Stomach (tissue), 9 donors: ENCODE results near the gene ZNF230. TPM values are rescaled to one million over a fixed set of nuclear protein-coding genes. Genes with fewer than 3 reads are reported as not detected.

Experiments used
- DNase-seq, 2 donors: peaks; one replicate each; pipeline versions ENCODE4 v3.0.0 to v3.0.0-alpha.2; 2013 to 2019
- H3K27ac ChIP-seq, 5 donors: fragments of 200-600 bp in 4 of 5; sonication (generic) in 4 of 5; one replicate each; pipeline ENCODE4 v1.5.1; 2013 to 2019; ENCODE audit warnings: mild to moderate bottlenecking in 1 of 5, moderate library complexity in 1 of 5
- H3K27me3 ChIP-seq, 3 donors: fragments of 200-600 bp; sonication (generic); one replicate each; pipeline ENCODE4 v1.5.1; 2017 to 2019; ENCODE audit warnings: mixed run types in 1 of 3
- H3K36me3 ChIP-seq, 4 donors: fragments of 200-600 bp; sonication (generic); 1 replicate in 3 of 4; 2 replicates in 1 of 4; pipeline ENCODE4 v1.5.1; 2016 to 2019
- H3K4me1 ChIP-seq, 4 donors: fragments of 200-600 bp; sonication (generic); one replicate each; pipeline ENCODE4 v1.5.1; 2016 to 2019
- H3K4me3 ChIP-seq, 4 donors: fragments of 200-600 bp; sonication (generic) in 3 of 4; one replicate each; pipeline ENCODE4 v1.5.1; 2016 to 2019; ENCODE audit warnings: mild to moderate bottlenecking in 1 of 4
- H3K9me3 ChIP-seq, 4 donors: fragments of 200-600 bp; sonication (generic); one replicate each; pipeline ENCODE4 v1.5.1; 2016 to 2019
- EP300 ChIP-seq: sonication (generic); formaldehyde crosslinking; IDR thresholded peaks from one replicate; pipeline ENCODE4 v1.6.1; 2017; ENCODE audit warnings: antibody characterized with exemption
- POLR2A ChIP-seq, 4 donors: fragments of 450-650 bp; IDR thresholded peaks; one replicate each; pipeline ENCODE4 v1.6.1; 2016; ENCODE audit warnings: antibody characterized with exemption in 4 of 4, control low read depth in 2 of 4, mild to moderate bottlenecking in 1 of 4, moderate library complexity in 1 of 4
- POLR2AphosphoS5 ChIP-seq, 3 donors: sonication (generic); formaldehyde crosslinking; IDR thresholded peaks; one replicate each; pipeline ENCODE4 v1.6.1; 2016; ENCODE audit warnings: antibody characterized with exemption in 3 of 3
- WGBS, 5 donors: extraction: QIAGEN DNeasy Blood & Tissue Kit in 3 of 5; methylation state at CpG; one replicate each; pipeline versions ENCODE4 v1.1.5 to v1.1.7; 2013 to 2018; 5-methylcytosine and 5-hydroxymethylcytosine counted together
- intact Hi-C: fragments of 100-400 bp; cut with DNase I; formaldehyde crosslinking; loops from one replicate; pipeline ENCODE4 v1.15.1; 2023; ENCODE audit warnings: low total_unique reads
- polyA plus RNA-seq, 3 donors: library from polyadenylated mRNA; stranded (reverse); fragments of 200-250 nt; gene quantifications; one replicate each; pipeline ENCODE4 v1.2.3, GENCODE V29; 2013
- small RNA-seq, 4 donors: library from RNA; depleted of rRNA; stranded (forward); fragments of <200 nt; gene quantifications; one replicate each; pipeline ENCODE3, GENCODE V24; 2016
- total RNA-seq, 5 donors: library from RNA; depleted of rRNA; stranded (reverse); fragments of >200 nt; gene quantifications; one replicate each; pipeline versions ENCODE4 v1.1.0 to v1.2.3, GENCODE V29; 2014 to 2016
- TF ChIP-seq, protein P1 (sequence below), 7 experiments: fragments of 450-650 bp in 4 of 7; fragments of 200-600 bp in 3 of 7; sonication (generic) in 3 of 7; IDR thresholded peaks; one replicate each; pipeline ENCODE4 v1.5.1; 2016 to 2019; ENCODE audit warnings: antibody characterized with exemption in 7 of 7, control low read depth in 2 of 7, mild to moderate bottlenecking in 1 of 7
- donor health status: healthy with polysubstance abuse.
- donor health status: Bipolar disorder and iron deficiency.
- donor health status: healthy.

The ZNF230 gene
- total and polyA plus RNA-seq, 8 donors = 1.1 to 16.1 (median 2.1) TPM; not detected in 1

DNA sequence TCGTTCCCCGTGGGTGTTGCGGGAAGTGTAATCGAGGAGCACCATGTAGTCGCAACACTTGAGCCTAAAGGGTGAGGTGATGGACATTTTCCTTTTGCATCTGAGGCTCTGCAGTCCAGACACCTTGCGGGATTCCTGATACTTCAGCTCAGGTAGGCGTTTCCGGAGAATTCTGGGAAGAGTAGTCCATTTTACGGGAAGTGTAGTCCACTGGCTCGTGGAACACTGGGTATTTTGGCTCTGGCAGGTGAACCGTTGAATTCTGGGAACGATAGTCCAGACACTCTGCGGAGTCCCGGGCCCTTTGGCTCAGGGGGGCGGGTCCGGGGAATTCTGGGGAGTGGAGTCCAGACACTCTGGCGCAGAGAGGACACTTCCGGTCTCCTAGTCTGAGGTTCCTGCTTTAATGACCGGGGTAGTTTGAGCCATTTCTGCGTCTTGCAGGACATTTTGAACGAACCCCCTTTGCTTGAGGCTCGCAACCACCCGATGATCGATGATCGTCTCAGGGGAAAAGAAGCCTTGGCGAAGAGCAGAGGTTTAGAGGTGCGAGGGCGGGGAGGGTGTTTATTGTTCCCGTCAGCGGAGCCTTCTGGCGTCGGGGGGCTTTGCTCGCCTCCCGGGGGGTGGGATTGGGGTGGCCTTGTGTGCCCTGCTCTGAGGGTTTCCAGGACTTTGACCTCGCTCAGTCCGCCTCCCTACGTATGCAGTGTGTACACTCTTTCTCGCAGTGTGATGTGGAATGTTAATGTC, 49.1 kb downstream of the ZNF230 start, which contains the start of gene ZNF223:
Gene ZNF223 (plus strand): TSS at position 387 of the 753 bp plus-strand sequence. CDS start 3,141 bp downstream, outside the sequence.
- Histone ChIP-seq H3K4me3 (peak within 1 kb of the TSS; percentile 67 to 79 (median 69)), H3K9me3 (peaks cover 0 to 26% (median 13%) of the 10 kb centered on the region in 4 donors), H3K36me3 (peaks cover 4 to 22% (median 19%) of the 10 kb centered on the region in 4 donors), H3K27me3 (peaks cover 0 to 29% (median 0%) of the 10 kb centered on the region in 3 donors), H3K27ac (peak within 1 kb of the TSS; percentile 71 to 82 (median 78)), H3K4me1 (peaks cover 7 to 23% (median 18%) of the 10 kb centered on the region in 4 donors)
- intact Hi-C loops = no loop called here
- TF ChIP-seq EP300 (peak; percentile 38), POLR2A (IDR thresholded peaks at IDR 0.05) (no peak), POLR2AphosphoS5 (IDR thresholded peaks at IDR 0.05) (peak; percentile 76 to 93 (median 90))
- TF ChIP-seq, protein P1, sequence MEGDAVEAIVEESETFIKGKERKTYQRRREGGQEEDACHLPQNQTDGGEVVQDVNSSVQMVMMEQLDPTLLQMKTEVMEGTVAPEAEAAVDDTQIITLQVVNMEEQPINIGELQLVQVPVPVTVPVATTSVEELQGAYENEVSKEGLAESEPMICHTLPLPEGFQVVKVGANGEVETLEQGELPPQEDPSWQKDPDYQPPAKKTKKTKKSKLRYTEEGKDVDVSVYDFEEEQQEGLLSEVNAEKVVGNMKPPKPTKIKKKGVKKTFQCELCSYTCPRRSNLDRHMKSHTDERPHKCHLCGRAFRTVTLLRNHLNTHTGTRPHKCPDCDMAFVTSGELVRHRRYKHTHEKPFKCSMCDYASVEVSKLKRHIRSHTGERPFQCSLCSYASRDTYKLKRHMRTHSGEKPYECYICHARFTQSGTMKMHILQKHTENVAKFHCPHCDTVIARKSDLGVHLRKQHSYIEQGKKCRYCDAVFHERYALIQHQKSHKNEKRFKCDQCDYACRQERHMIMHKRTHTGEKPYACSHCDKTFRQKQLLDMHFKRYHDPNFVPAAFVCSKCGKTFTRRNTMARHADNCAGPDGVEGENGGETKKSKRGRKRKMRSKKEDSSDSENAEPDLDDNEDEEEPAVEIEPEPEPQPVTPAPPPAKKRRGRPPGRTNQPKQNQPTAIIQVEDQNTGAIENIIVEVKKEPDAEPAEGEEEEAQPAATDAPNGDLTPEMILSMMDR (IDR thresholded peaks at IDR 0.05) = no peak
- 1 to 3% (median 2%) methylated on average over 32 to 38 of the region's 38 CpGs for WGBS, 5 donors
- peak; percentile 95 to 98 for DNase-seq

DNA sequence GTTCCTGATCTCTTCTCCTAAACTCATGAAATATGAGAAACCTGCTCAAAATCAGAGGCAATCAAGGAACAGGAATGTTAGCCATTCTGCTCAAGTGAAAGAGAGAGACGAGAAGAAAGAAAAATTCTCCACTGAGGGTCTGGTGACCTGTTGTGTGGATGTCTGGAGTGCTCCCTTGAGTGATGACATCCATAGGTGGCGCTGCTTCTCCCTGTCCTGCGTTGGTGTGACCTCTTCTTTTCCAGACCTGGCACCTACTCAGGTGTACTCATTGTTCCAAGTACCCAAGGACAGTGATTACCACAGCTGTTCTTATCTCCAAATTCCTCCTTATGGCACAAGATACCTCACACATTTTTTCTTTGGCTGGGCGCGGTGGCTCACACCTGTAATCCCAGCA, 53.1 kb downstream of the ZNF230 start:
- no peak for TF ChIP-seq POLR2A (IDR thresholded peaks at IDR 0.05)
- TF ChIP-seq EP300 = no peak
- TF ChIP-seq, protein P1 (IDR thresholded peaks at IDR 0.05) = no peak
- TF ChIP-seq POLR2AphosphoS5 (IDR thresholded peaks at IDR 0.05) = no peak

DNA sequence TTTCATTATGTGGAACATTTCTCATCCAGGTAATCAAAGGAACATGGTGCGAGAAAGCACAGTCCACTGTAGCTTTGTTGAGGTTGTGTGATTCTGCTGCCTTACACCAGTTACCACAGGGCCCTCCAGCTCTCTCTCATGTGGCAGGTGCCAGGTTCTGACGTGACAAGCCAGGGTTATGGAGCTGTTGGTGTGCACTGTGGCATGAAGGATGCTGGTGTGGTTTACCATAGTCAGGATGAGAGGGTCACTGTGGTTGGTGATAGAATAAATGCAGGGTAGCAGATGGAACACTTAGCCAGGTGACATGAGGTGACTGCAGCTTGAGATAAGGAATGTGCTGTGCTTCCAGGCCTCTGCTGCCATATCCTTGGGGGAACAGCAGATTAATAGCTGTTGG, 56.5 kb downstream of the ZNF230 start:
- Histone ChIP-seq H3K36me3 (peaks cover 36 to 96% (median 91%) of the 10 kb centered on the region in 4 donors), H3K4me1 (no peaks in the 10 kb centered on the region)
- WGBS, 5 donors = 85 to 97% (median 94%) methylated on average over 2 of the region's 2 CpGs

More for the DNA sequence above, 53.1 kb downstream of the ZNF230 start:
- WGBS, 5 donors = 95 to 98% (median 96%) methylated on average over 5 of the region's 5 CpGs
- no peak for DNase-seq
- H3K4me3 ChIP-seq = no peak overlapping the region
- H3K9me3 ChIP-seq = peaks cover 0 to 49% (median 15%) of the 10 kb centered on the region in 4 donors
- peaks cover 4 to 20% (median 16%) of the 10 kb centered on the region in 4 donors for H3K4me1 ChIP-seq
- peaks cover 0 to under 1% (median 0%) of the 10 kb centered on the region in 3 donors for H3K27me3 ChIP-seq
- intact Hi-C loops = no loop called here
- H3K27ac ChIP-seq = no peak overlapping the region
- peaks cover 13 to 62% (median 57%) of the 10 kb centered on the region in 4 donors for H3K36me3 ChIP-seq

DNA sequence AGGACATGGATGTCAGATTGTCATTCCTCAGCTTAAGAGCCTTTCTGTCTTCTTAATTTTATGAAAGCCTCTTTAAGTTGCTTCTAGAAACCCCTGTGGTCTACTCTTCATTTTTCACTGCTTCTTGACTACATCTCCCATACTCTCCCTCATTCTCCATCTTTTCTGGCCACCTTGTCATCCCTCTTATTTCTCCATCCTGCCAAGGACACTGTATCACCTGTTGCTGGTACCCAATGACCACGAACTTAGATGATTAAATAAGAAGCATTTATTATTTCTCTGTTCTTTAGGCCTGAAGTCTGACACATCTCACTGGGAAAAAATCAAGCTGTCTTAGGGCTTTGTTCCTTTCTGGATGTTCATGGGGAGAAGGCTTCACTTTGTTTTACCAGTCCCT, 58.3 kb downstream of the ZNF230 start:
- TF ChIP-seq POLR2AphosphoS5 (IDR thresholded peaks at IDR 0.05) (no peak), POLR2A (IDR thresholded peaks at IDR 0.05) (no peak)
- H3K4me1 ChIP-seq = no peaks in the 10 kb centered on the region
- no peak overlapping the region for H3K4me3 ChIP-seq
- peaks cover 46 to 97% (median 94%) of the 10 kb centered on the region in 4 donors for H3K36me3 ChIP-seq
- 90 to 97% (median 91%) methylated on average over 1 of the region's 1 CpG for WGBS, 5 donors
- no peaks in the 10 kb centered on the region for H3K27me3 ChIP-seq
- H3K27ac ChIP-seq = no peak overlapping the region
- intact Hi-C loops = no loop called here
- H3K9me3 ChIP-seq = peaks cover 5 to 74% (median 45%) of the 10 kb centered on the region in 4 donors
- DNase-seq = no peak

More for the DNA sequence above, 56.5 kb downstream of the ZNF230 start:
- no peak for TF ChIP-seq POLR2AphosphoS5 (IDR thresholded peaks at IDR 0.05)
- TF ChIP-seq, protein P1 (IDR thresholded peaks at IDR 0.05) = no peak
- no peak for TF ChIP-seq POLR2A (IDR thresholded peaks at IDR 0.05)
- Histone ChIP-seq H3K9me3 (peaks cover 0 to 73% (median 35%) of the 10 kb centered on the region in 4 donors), H3K4me3 (no peak overlapping the region), H3K27me3 (no peaks in the 10 kb centered on the region), H3K27ac (no peak overlapping the region)
- no peak for DNase-seq
- intact Hi-C loops = no loop called here

Small RNA genes lying within 50 kb of the gene (small RNA-seq; reads per million reads assigned to genes)
- gene AC006213.5 = 0 reads per million in 4 donors

Other genes with a start within 250 kb of the ZNF230 start
- 10 to 100 TPM in 3 of 5 donors, 1 to 10 TPM in 2; 3.5 to 59.4 (median 11.3) TPM for gene SMG9, start 248.0 kb upstream of the ZNF230 start, total RNA-seq
- 10 to 100 TPM; 11.8 to 27.9 (median 22.1) TPM for gene SMG9, start 248.0 kb upstream of the ZNF230 start, polyA plus RNA-seq
- gene KCNN4, start 222.0 kb upstream of the ZNF230 start, total RNA-seq = 100 to 1,000 TPM in 1 of 5 donors, 10 to 100 TPM in 3, 1 to 10 TPM in 1; 3.1 to 222 (median 32.7) TPM
- gene KCNN4, start 222.0 kb upstream of the ZNF230 start, polyA plus RNA-seq = 10 to 100 TPM in 1 of 3 donors, 1 to 10 TPM in 2; 7.6 to 22.4 (median 8.6) TPM
- under 1 TPM in 1 of 5 donors, not detected in 4; 0.43 TPM for gene LYPD5, start 200.5 kb upstream of the ZNF230 start, total RNA-seq
- 1 to 10 TPM in 2 of 3 donors, under 1 TPM in 1; 0.61 to 3.9 (median 2.6) TPM for gene LYPD5, start 200.5 kb upstream of the ZNF230 start, polyA plus RNA-seq
- gene ZNF283, start 175.6 kb upstream of the ZNF230 start, total RNA-seq = 10 to 100 TPM in 2 of 5 donors, 1 to 10 TPM in 2, not detected in 1; 4.2 to 46.6 (median 7.8) TPM
- gene ZNF283, start 175.6 kb upstream of the ZNF230 start, polyA plus RNA-seq = 1 to 10 TPM in 2 of 3 donors, under 1 TPM in 1; 0.61 to 2.2 (median 1.3) TPM
- gene ZNF404, start 119.0 kb upstream of the ZNF230 start, total RNA-seq = 1 to 10 TPM in 1 of 5 donors, under 1 TPM in 1, not detected in 3; 0.29 to 1.3 TPM
- 1 to 10 TPM in 1 of 3 donors, under 1 TPM in 2; 0.61 to 5.8 (median 0.93) TPM for gene ZNF404, start 119.0 kb upstream of the ZNF230 start, polyA plus RNA-seq
- gene ZNF45, start 67.7 kb upstream of the ZNF230 start, total RNA-seq = 10 to 100 TPM in 1 of 5 donors, 1 to 10 TPM in 3, under 1 TPM in 1; 0.89 to 17.1 (median 8.1) TPM
- 1 to 10 TPM; 3.3 to 4.9 (median 3.7) TPM for gene ZNF45, start 67.7 kb upstream of the ZNF230 start, polyA plus RNA-seq
- gene ZNF221, start 51.7 kb upstream of the ZNF230 start, total RNA-seq = 10 to 100 TPM in 1 of 5 donors, 1 to 10 TPM in 3, not detected in 1; 1.4 to 12.1 (median 7.0) TPM
- gene ZNF221, start 51.7 kb upstream of the ZNF230 start, polyA plus RNA-seq = under 1 TPM; 0.31 to 0.76 (median 0.40) TPM
- gene ZNF155, start 18.8 kb upstream of the ZNF230 start, total RNA-seq = 1 to 10 TPM in 4 of 5 donors, not detected in 1; 4.2 to 9.4 (median 5.1) TPM
- gene ZNF155, start 18.8 kb upstream of the ZNF230 start, polyA plus RNA-seq = 1 to 10 TPM; 3.7 to 4.7 (median 3.8) TPM
- gene ZNF222, start 22.4 kb downstream of the ZNF230 start, total RNA-seq = 1 to 10 TPM in 2 of 5 donors, not detected in 3; 2.2 to 6.1 TPM
- 1 to 10 TPM; 1.1 to 2.8 (median 1.7) TPM for gene ZNF222, start 22.4 kb downstream of the ZNF230 start, polyA plus RNA-seq
- gene ZNF223, start 49.1 kb downstream of the ZNF230 start, total RNA-seq = 1 to 10 TPM in 2 of 5 donors, not detected in 3; 8.0 to 8.1 TPM
- gene ZNF223, start 49.1 kb downstream of the ZNF230 start, polyA plus RNA-seq = 1 to 10 TPM; 1.2 to 8.6 (median 2.9) TPM
- gene ZNF284, start 69.2 kb downstream of the ZNF230 start, total RNA-seq = 1 to 10 TPM in 3 of 5 donors, under 1 TPM in 1, not detected in 1; 0.29 to 7.6 (median 3.9) TPM
- under 1 TPM; 0.15 to 0.68 (median 0.37) TPM for gene ZNF284, start 69.2 kb downstream of the ZNF230 start, polyA plus RNA-seq
- gene ZNF224, start 91.4 kb downstream of the ZNF230 start, total RNA-seq = 10 to 100 TPM; 14.6 to 54.0 (median 19.2) TPM
- 10 to 100 TPM in 1 of 3 donors, 1 to 10 TPM in 2; 6.9 to 13.6 (median 9.9) TPM for gene ZNF224, start 91.4 kb downstream of the ZNF230 start, polyA plus RNA-seq
- gene ZNF225, start 110.4 kb downstream of the ZNF230 start, total RNA-seq = 1 to 10 TPM in 4 of 5 donors, under 1 TPM in 1; 0.29 to 8.3 (median 2.7) TPM
- gene ZNF225, start 110.4 kb downstream of the ZNF230 start, polyA plus RNA-seq = 1 to 10 TPM in 2 of 3 donors, under 1 TPM in 1; 1.00 to 1.8 (median 1.2) TPM
- gene ZNF234, start 138.6 kb downstream of the ZNF230 start, total RNA-seq = 10 to 100 TPM in 1 of 5 donors, 1 to 10 TPM in 3, under 1 TPM in 1; 0.58 to 11.6 (median 3.8) TPM
- 1 to 10 TPM; 1.6 to 1.7 (median 1.6) TPM for gene ZNF234, start 138.6 kb downstream of the ZNF230 start, polyA plus RNA-seq
- 10 to 100 TPM in 3 of 5 donors, 1 to 10 TPM in 2; 9.3 to 49.2 (median 25.8) TPM for gene ZNF226, start 162.1 kb downstream of the ZNF230 start, total RNA-seq
- gene ZNF226, start 162.1 kb downstream of the ZNF230 start, polyA plus RNA-seq = 10 to 100 TPM; 11.7 to 21.4 (median 14.9) TPM
- gene ZNF227, start 209.6 kb downstream of the ZNF230 start, total RNA-seq = 10 to 100 TPM in 2 of 5 donors, 1 to 10 TPM in 1, under 1 TPM in 2; 0.58 to 31.9 (median 6.7) TPM
- 1 to 10 TPM; 3.1 to 7.9 (median 3.5) TPM for gene ZNF227, start 209.6 kb downstream of the ZNF230 start, polyA plus RNA-seq